Measurements from ENCODE around the gene KIAA1586. TPM values are rescaled to one million over a fixed set of nuclear protein-coding genes. Genes with fewer than 3 reads are reported as not detected.

KIAA1586 gene
- total RNA-seq (2022; extraction: Qiagen RNA extraction; ENCODE audit: low read depth), result 3.9 to 5.1 TPM (median 4.7 TPM) in 5 replicates

GRCh38 chr6:57046332-57047256 lies at the start of gene KIAA1586:
TSS of gene KIAA1586 (plus strand) at chr6:57046693. CDS start at chr6:57046756, 63 bp downstream.

GRCh38 chr6:57089687-57090457 lies 43.4 kb downstream of the KIAA1586 start, which contains the start of gene ZNF451:
TSS of gene ZNF451 (plus strand) at chr6:57090188. CDS start at chr6:57090254, 66 bp downstream.

Other genes starting within 250 kb of the KIAA1586 start
- gene BEND6, start 91.6 kb upstream of the KIAA1586 start, total RNA-seq (2022; extraction: Qiagen RNA extraction; ENCODE audit: low read depth), result 0.84 to 1.4 TPM (median 1.2 TPM) in 5 replicates
- 7.3 to 12.0 TPM (median 8.1 TPM) in 5 replicates for gene ZNF451, start 43.5 kb downstream of the KIAA1586 start, total RNA-seq (2022; extraction: Qiagen RNA extraction; ENCODE audit: low read depth)
- 7.8 to 10.1 TPM (median 9.7 TPM) in 5 replicates for gene BAG2, start 125.6 kb downstream of the KIAA1586 start, total RNA-seq (2022; extraction: Qiagen RNA extraction; ENCODE audit: low read depth)
- 6.9 to 8.3 TPM (median 7.4 TPM) in 5 replicates for gene RAB23, start 175.6 kb downstream of the KIAA1586 start, total RNA-seq (2022; extraction: Qiagen RNA extraction; ENCODE audit: low read depth)

Data from A549 treated with CpdA at 1 μM for 4 hours (cell line).